Dermis microvascular lymphatic vessel endothelial cell (primary cell): ENCODE measurements around the gene IZUMO2. TPM values are rescaled to one million over a fixed set of nuclear protein-coding genes. Genes with fewer than 3 reads are reported as not detected.
A peak's percentile ranks its signal among the peaks of the same experiment; 100 is the strongest.

ENCODE experiments used
- DNase-seq, 2 donors: peaks; one replicate each; pipeline versions ENCODE4 v3.0.0 to v3.0.0-alpha.2; 2010; ENCODE audit warnings: low read depth in 2 of 2
- total RNA-seq: library from RNA; depleted of rRNA; stranded (reverse); fragments of >200 nt; gene quantifications from 2 replicates; pipeline ENCODE4 v1.2.1, GENCODE V29; 2014

IZUMO2 gene
- total RNA-seq, result not detected in 2 replicates

DNA sequence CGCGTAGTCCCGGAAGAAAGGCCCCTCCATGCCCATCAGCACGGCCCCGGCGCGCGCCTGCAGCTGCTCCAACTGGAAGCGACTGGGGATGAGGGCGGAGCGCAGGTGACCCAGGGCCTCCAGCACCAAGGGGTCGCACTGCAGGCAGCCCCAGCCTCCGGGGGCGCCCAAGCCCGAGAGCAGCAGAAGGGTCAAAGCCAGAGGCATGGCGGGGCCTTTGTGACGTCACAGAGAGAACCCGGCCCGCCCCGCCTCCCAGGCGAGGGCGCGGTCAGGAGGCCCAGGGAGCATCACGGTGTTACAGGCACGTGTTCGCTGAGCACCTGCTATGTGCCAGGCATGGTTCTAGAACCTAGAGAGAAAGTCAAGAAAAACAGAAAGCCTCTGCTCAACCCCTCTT is at the start of gene IZUMO2:
Gene IZUMO2 (minus strand): TSS at position 294 of the 400 bp plus-strand sequence. CDS start 87 bp downstream, at position 207.
- DNase-seq, result no peak

DNA sequence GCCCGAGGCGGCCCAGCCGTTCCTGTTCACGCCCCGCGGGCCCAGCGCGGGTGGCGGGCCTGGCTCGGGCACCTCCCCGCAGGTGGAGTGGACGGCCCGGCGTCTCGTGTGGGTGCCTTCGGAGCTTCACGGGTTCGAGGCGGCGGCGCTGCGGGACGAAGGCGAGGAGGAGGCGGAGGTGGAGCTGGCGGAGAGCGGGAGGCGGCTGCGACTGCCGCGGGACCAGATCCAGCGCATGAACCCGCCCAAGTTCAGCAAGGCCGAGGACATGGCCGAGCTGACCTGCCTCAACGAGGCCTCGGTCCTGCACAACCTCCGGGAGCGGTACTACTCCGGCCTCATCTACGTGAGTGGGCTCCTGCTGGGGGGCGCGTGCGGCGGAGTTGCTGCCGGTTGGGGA is 47.3 kb upstream of the IZUMO2 start:
- DNase-seq, result no peak

DNA sequence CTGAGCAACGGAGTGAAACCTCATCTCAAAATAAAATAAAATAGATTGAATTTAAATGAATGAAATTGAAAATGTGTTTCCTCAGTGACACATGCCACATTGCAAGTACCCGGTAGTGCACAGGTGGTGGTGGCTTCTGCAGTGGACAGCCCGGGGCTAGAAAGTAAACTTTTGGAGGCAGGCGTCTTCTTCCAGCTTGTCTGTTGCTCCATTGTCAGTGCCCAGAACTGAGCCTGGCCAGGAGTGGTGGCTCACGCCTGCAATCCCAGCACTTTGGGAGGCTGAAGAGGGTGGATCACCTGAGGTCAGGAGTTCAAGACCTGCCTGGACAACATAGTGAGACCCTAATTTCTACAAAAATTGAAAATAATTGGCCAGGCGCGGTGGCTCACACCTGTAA is 46.0 kb upstream of the IZUMO2 start:
- DNase-seq, result no peak

DNA sequence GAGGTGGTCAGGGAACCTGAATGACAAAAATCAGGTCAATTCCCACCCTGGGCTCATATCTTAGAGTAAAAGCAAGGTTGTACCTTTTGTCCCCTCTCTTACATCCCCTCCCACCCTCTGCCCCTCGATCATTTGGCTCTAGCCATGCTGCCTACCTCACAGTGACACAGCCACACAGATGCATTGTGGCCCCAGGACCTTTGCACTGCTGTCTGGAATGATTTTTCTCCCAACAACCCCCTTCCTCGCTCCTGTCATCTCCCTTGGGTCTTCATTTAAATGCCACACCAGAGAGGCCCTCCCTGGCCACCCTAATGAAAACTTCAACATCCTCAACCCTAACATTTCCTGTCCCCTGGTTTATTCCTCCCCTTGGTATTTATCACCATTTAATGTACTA is 44.6 kb upstream of the IZUMO2 start:
- no peak for DNase-seq

DNA sequence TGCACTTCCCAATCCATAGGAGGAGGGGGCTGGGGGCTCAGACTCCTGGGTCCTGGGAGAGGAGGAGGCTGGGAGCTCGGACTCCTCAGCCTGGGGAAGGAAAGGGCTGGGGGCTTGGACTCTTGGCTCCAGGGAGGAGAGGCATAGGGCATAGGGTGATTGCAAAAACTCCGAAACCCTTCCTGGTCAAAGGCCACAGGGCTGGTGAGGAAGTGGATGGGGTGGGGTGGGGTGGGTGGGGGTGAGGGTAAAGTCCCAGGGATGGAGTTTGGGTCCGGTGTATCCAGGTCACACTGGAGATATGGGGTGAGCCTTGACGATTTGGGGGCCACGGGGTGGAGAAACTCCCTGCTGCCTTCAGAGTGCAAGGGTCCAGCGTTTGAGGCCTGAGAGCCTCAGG is 43.1 kb upstream of the IZUMO2 start:
- no peak for DNase-seq

DNA sequence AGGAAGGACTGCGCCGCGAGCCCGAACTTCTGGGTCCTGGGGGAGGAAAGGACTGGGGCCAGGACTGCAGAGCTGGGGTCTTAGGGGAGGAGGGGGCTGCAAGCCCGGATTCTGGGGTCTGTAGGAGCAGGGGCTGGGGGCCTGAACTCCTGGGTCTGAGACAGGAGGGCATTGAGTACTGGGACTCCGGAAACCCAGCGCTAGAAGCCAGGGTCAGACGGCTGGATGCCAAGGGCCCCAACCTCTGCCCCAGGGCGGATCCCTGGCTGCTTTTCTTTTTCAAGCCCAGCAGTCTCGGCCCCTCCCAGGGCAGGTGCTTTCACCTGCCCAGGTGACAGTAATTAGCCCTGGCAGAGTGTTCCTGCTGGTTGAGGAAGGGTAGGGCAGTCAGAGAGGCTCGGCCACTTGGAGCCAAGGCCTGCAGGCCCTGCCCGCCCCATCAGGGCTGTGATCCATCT is 42.6 kb upstream of the IZUMO2 start:
- DNase-seq, result no peak

DNA sequence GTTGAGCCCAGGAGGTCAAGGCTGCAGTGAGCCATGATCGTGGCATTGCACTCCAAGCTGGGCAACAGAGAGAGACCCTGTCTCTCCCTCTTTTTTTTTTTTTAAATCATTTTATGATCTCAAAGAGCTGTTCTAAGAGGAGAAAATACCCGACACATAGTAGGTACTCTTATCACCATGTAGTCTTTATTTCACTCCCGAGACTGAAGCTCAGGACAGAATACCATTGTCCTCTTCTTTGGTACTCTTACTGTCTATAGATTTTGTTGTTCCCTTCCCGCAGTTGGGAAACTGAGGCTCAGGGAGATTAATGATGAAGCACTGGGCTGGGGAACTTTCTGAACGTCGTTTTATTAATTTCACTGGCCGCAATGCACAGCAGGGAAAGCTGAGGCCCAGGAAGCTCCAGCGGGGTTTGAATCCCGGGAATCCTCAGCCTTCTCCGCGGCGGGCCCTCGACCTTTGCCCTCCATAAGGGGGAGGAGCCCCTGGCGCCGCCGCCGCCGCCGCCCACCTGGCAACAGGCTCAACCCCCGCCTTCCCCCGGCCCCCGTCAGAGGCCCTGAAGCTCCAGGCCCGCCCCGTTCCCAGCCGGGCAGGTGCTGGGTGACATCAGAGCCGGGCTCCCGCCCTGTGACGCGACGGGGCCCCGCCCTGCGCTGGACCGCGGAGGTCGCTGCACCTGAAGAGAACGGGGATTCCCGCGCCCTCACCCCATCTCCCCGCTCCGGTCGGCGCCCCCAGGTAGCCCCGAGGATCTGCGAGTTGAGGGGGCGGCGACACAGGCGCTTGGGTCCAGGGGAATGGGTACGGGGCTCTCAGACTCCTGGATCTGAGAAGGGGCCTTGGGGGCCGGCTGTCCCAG is 42.0 kb upstream of the IZUMO2 start:
- DNase-seq, result no peak

DNA sequence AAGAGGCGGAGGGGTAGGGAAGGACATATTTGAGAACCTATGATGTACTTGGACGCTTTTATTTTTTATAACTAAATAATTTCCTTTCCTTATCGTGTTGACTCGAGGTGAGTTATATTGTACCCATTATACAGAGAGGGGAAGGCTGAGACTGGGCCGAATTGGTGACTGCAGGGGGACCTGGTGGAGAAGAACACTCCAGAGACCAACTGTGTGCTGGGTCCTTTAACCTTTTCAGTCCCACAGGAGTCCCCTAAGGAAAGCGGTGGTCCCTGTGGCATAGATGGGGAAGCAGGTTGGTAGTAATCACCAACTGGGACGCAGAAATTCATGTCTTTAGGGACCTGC is 41.0 kb upstream of the IZUMO2 start:
- DNase-seq, result no peak

DNA sequence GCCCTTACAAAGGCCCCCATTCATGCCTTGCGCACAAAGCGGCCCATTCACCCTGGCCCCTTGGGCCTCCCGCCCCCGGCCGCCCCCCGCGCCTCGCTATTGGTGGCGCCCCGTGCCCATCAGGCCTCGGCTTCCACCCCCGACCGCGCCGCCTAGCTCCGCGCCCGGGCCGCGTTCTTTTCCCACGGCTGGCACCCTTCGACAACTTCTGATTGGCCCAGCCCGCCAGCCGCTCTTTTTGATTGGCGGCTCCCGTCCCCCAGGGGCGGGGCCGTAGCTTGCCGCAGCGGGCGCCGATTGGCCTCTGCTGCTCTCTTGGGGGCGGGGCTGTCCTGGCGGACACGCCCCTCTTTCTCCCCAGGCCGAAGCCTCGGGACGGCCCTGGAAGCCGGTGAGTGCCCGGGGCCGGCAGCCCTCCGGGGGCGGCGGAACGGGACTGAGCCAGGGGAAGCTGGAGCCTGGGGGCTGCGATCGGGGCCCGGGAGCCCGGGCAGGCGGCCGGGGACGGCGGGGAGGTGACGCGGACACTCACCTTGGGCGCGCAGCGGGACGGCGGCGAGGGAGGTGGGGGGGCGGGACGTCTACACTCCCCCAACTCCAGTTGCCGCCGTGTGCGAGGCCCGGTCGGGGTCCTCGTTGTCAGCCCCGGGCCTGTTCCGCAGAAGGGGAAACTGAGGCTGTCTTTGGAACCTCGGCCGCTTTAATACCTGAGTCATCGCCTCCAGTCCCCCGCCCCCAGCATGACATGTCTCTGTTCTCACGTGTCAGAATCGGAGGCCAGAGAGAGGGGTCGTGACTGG is 40.4 kb upstream of the IZUMO2 start, which contains the start of gene MYH14:
Gene MYH14 (plus strand): TSS at position 342 of the 800 bp plus-strand sequence. CDS start 6,744 bp downstream, outside the sequence.
- peak; percentile 33 to 69 for DNase-seq

DNA sequence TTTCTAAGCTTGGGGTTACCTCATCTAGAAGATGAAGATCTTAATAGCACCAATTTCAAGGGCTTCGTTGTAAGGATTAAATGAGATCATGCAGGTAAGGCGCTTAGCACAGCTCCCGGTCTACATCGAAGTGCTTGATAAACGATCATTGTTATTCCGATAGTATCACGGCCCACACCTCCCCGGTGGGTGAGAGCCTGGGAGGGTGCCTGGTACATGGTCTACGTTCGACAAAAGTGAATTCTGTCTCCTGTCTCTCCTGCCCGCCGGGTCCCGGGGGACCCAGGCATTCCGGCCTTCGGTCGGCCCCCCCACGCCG is 39.8 kb upstream of the IZUMO2 start:
- no peak for DNase-seq

DNA sequence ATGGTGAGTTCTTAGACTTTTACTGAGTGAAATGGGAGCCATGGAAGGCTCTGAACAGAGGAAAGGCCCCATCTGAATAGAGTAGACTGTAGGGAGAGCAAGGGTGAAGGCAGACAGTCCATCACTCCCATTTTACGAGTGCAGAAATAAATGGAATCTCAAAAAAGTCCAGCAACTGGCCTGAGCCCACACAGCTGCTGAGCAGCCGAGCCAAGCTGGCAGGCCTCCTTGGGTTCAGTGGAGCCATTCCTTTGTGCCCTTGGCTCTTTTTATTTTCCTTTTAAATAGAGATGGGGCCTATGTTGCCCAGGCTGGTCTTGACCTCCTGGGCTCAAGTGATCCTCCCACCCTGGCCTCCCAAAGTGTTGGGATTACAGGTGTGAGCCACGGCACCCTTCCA is 39.3 kb upstream of the IZUMO2 start:
- DNase-seq, result no peak

DNA sequence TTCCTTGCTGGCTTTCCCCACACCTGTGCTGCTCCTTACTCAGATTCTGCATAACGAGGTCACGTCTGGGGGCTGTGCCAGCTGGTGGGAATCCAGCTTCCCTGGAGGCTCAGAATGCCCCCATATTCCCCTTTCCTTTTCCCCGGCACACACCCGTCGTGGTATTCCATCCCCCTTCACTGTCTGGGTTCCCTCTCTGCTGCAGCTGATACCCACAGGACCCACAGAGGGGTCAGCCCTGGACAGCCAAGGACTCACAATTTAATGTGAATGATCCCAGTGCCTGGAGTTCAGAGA is 36.1 kb upstream of the IZUMO2 start:
- no peak for DNase-seq

DNA sequence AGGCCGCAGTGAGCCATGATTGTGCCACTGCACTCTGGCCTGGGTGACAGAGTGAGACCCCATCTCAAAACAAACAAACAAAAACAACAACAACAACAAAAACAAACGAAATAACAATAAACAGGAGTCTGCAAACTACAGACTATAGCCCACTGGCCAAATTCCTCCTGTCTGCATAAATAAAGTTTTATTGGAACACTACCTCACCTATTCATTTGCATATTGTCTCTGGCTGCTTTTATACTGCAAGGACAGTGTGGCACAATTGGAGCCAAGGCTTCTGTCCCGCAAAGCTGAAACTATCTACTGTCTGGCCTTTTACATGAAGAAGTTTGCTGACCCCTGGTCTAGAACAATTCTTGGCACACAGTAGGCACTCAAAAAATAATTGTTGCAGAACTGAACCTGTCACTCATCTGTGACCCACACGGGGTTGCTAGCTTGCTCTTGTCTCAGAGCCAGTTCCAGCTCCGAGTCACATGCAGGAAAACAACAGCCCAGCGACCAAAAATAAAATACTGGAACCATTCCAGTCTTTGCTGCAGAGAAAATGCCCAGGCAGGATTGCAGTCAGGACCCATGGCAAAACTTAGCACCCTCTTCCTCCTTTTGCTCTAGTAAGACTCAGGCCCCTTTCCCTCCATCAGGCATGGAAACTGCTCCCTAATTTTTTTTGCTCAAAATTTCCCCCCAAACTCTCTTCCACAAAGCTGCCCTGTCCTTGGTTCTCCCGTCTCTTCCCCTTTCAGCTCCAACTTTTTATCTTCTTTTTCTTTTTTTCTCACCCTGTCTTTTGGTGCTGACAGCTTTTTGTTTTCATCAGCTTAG is 35.6 kb upstream of the IZUMO2 start:
- peak; percentile 12 to 22 for DNase-seq

DNA sequence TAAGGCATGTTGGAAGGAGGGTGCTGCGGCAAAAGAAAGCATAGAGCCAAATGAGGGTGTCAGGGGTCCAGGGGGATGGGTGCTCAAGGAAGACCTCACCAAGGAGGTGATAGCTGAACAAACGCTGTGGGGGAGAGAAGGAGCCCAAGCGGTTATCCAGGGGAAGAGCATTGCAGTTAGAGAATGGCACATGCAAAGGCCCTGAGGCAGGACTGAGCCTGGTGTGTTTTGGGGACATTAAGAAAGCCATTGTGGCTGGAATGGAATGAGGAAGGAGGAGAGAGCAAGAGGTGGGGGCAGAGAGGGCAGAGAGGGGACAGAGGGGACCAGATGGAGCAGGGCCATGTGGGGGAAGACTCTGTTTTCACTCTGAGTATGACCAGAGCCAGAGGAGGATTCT is 34.3 kb upstream of the IZUMO2 start:
- no peak for DNase-seq

DNA sequence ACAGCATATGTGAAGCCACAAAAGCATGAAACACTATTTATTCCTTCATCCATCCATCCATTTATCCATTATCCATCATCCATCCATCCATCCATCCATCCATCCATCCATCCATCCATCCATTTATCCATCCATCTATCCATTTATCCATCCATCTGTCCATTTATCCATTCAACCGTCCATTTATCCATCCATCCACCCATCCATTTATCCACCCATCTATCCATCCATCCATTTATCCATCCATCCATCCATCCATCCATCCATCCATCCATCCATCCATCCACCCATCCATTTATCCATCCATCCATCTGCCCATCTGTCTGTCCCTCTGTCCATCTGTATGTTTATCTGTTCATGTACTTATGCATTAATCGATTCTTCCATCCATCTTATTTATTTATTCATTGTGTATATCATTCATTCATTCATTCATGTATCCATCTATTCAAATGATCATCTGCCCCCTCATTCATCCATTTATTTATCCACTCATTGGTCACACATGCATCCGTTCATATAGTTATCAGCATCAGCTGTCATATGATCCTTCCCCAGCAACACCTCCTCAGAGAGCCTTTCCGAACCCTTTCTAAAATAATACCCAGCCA is 33.3 kb upstream of the IZUMO2 start:
- no peak for DNase-seq

DNA sequence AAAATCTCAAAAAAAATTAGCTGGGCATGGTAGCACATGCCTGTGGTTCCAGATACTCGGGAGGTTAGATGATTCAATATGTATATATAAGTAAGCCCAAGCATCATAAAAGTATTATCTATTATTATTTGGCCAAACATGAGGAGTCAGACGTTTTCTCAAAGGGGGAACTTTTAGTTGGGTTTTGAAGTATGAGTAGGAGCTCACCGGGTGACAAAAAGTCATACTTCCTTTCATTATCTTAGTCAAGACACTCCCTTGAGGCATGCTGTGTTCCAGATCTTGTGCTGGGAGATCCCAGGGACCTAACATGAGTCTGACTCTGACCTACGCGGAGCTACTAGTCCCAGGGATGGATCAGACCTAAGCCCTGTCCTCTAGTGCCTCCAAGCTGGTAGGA is 32.1 kb upstream of the IZUMO2 start:
- DNase-seq, result no peak

DNA sequence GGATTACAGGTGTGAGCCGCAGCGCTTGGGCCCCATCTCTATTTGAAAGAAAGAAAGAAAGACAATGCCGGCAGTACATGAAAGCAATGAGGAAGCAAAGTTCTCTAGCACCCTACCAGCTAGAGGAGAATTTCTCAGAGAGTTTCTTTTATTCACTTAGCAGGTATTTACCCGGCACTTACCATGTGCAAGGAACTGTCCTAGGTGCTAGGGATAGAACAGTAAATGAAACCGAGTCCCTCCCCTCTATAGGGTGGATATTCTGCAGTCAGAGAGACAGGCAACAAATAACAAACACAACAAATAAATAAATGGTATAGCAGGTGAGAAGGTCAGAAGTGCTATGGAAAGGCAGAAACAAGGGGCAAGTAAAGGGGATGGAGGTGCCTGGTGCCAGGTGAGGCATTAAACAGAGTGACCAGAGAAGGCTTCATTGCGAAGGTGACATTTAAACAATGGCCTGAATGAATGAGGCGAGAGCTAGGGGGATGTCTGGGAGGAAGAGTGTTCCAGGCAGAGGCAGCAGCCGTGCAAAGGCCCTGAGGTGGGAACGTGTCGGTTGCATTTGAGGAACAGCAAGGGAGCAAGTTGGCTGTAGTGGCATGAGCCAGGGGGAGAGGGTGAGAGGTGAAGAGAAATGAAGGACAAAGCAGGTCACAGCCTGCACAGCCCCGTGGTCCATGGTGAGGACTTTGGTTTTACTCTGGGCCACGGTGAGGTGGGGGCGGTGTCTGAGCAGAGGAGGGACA is 29.6 kb upstream of the IZUMO2 start:
- no peak for DNase-seq

DNA sequence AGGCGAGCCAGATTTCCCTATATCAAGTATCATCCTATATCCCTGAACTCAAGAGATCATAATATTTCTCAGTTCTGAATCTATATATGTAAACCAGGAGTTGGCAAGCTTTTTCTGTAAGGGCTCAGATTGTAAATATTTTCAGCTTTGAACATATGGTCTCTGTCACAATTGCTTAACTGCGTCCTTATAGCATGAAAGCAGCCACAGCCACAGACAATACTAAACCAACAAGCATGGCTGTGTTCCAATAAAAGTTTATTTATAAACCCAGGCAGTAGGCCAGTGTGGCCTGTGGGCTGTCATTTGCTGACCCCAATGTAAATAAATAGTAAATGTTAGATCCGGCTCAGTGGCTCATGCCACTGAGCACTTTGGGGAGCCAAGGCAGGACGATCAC is 28.1 kb upstream of the IZUMO2 start:
- no peak for DNase-seq

DNA sequence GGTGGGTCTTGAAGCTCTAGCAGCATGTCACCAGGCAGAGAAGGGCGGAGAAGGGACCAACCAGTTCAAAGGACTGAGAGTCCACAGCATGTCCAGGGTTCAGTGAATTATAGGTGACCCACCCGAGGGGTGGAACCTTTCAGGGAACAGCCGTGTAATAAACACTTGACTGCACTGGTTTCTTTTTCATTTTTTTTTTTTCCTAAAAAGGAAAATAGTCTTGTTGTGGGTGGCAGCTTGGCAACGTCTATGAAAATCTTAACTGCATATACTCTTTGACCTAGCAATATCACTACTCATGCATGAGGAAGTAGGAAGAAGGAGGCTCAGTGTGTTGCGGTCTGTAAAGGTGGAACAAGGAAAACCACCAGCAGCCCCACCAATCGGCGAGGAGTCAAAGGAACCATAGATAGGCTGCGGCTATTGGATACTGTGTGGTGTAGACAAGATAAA is 27.4 kb upstream of the IZUMO2 start:
- no peak for DNase-seq

DNA sequence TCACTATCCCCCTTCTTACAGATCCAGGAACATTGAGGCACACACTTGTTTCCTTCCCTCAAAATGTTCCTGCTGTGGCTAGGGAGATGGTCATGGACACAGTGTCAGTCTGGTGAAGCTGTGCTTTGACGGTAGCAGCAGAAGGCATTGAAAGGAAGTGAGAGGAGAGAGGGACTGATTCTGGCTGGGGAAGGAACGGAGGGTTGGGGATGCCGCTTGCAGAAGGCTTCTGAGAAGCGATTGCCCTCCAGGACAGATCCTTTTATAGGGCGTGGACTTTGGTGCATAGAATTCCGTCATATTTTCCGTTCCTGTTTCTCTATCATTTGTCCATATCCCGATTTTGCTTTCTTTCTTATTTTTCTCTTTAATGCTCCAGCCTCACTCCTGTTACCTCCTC is 26.2 kb upstream of the IZUMO2 start:
- DNase-seq, result no peak

DNA sequence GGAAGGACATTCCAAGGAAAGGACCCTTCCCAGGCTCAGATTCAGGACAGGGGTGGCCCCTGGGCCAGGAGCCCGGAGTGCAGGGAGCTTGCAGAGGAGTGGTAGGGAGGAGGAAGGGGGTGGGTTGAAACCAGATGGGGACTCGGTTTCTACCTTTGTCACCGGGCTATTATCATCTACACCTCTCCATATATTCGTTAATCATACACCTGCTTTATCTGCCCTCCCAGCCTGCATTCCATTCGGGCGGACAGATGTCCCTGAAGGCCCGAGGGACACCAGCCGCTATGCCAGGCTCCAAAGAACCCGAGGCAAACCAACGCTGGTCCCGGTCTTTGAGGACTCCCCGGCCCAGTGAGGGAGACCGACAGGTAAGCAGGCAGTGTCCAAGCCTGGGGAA is 24.9 kb upstream of the IZUMO2 start:
- DNase-seq, result no peak
